ENCODE measurements around the gene DAB2.
"Not testable (repeated sequence)": the region's sequence is repeated elsewhere in the genome, so short reads cannot be mapped to it uniquely, and the experiment has no call there.

The DAB2 gene

GRCh38 chr5:39352951-39353350 lies 71.8 kb downstream of the DAB2 start:
- TF ChIP-seq CTCF (IDR thresholded peaks at IDR 0.05; ENCODE audit: extremely low read depth, missing control alignments): no peak
- DNase-seq (ENCODE audit: low spot score): no peak

- DNase-seq (ENCODE audit: low spot score): no peak
Measured at GRCh38 chr5:39352170-39352569, 72.6 kb downstream of the DAB2 start.

GRCh38 chr5:39349484-39349883 lies 75.3 kb downstream of the DAB2 start:
- TF ChIP-seq CTCF (IDR thresholded peaks at IDR 0.05; ENCODE audit: extremely low read depth, missing control alignments): no peak
- DNase-seq (ENCODE audit: low spot score): no peak

More at GRCh38 chr5:39352170-39352569, 72.6 kb downstream of the DAB2 start:
- no peak for TF ChIP-seq CTCF (IDR thresholded peaks at IDR 0.05; ENCODE audit: extremely low read depth, missing control alignments)

- no peak for TF ChIP-seq CTCF (IDR thresholded peaks at IDR 0.05; ENCODE audit: extremely low read depth, missing control alignments)
- no peak for DNase-seq (ENCODE audit: low spot score)
Measured at GRCh38 chr5:39342460-39342859, 82.3 kb downstream of the DAB2 start.

GRCh38 chr5:39341896-39342295 lies 82.9 kb downstream of the DAB2 start:
- no peak for DNase-seq (ENCODE audit: low spot score)
- no peak for TF ChIP-seq CTCF (IDR thresholded peaks at IDR 0.05; ENCODE audit: extremely low read depth, missing control alignments)

DNA sequence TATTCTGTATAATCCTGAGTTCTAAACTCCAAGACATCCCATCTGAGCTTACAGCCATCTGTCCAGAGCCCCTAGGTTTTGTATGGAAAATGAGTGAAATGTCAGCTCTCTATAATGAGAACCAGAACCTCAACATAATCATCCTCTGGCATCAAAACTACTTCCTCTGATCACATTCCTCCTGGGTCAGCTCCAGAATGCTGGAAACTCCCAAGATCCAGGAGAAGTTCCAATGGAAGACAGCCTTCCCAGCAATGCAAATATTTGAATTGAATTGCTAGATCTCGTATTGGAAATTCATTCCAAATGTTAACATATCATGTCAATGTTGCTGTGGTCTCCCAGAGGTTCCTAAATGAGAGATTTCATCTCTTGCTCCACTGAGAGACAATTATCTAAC lies 84.3 kb downstream of the DAB2 start:
- no peak for TF ChIP-seq CTCF (IDR thresholded peaks at IDR 0.05; ENCODE audit: extremely low read depth, missing control alignments)
- no peak for DNase-seq (ENCODE audit: low spot score)

GRCh38 chr5:39337252-39337915 lies 87.4 kb downstream of the DAB2 start:
- TF ChIP-seq CTCF (IDR thresholded peaks at IDR 0.05; ENCODE audit: extremely low read depth, missing control alignments): no peak
- no peak for DNase-seq (ENCODE audit: low spot score)

DNA sequence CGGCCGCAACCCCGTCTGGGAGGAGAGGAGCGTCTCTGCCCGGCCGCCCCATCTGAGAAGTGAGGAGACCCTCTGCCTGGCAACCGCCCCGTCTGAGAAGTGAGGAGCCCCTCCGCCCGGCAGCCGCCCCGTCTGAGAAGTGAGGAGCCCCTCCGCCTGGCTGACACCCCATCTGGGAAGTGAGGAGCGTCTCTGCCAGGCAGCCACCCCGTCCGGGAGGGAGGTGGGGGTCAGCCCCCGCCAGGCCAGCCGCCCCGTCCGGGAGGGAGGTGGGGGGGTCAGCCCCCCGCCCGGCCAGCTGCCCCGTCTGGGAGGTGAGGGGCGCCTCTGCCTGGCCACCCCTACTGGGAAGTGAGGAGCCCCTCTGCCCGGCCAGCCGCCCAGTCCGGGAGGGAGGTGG lies 90.5 kb downstream of the DAB2 start:
- not testable (repeated sequence) for DNase-seq (ENCODE audit: low spot score)

Measured in GM20000 (cell line).